ENCODE measurements around the gene ULK4.

DNA sequence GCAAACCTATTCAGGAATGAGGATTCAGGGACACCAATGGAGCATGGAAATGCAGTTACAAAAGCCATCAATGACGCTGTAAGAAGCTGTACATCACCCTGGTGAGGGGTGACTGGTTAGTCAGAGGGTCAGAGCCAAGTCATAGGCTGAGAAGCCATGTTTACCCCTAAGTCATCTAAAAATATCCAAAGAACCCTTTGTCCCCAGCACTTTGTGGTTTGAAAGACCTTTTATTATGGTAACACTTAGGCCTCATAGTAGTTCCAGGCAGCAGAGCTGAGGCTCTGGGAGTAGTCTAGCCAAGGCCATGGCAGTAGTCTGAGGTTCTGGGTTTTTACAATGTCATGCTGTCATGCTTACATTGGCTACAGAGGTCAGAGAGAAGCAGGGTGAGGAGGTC, 631.4 kb downstream of the ULK4 start:
- TF ChIP-seq CTCF (IDR thresholded peaks at IDR 0.05; ENCODE audit: borderline replicate concordance, extremely low read depth, low read length, poor library complexity, severe bottlenecking) (no peak), EZH2 (IDR thresholded peaks at IDR 0.05; ENCODE audit: borderline replicate concordance, low read depth, low read length, severe bottlenecking) (no peak)

All from DND-41 (cell line).